ENCODE data around the gene PLEK2. TPM values are rescaled to one million over a fixed set of nuclear protein-coding genes. Genes with fewer than 3 reads are reported as not detected.

Gene PLEK2
- total RNA-seq, 2 experiments from 2014 or later = 0.44 TPM; not detected in 1

GRCh38 chr14:67389275-67389674, 22.7 kb downstream of the PLEK2 start:
- Mint-ChIP-seq H3K9me3 (ENCODE audit: low read depth) (no peaks in the 10 kb centered on the region), H3K27me3 (no peaks in the 10 kb centered on the region), H3K4me3 (no peak overlapping the region), H3K36me3 (peaks cover 24% of the 10 kb centered on the region), H3K27ac (no peak overlapping the region), H3K4me1 (peaks cover 3% of the 10 kb centered on the region)
- CTCF ChIA-PET = no interaction called here
- ATAC-seq (no peak), DNase-seq (no peak)

- Mint-ChIP-seq H3K9me3 (ENCODE audit: low read depth) (no peaks in the 10 kb centered on the region), H3K4me3 (no peak overlapping the region), H3K36me3 (peaks cover 34% of the 10 kb centered on the region), H3K27ac (no peak overlapping the region), H3K27me3 (no peaks in the 10 kb centered on the region), H3K4me1 (peaks cover 3% of the 10 kb centered on the region)
- CTCF ChIA-PET = no interaction called here
- DNase-seq (no peak), ATAC-seq (no peak)
Measured at GRCh38 chr14:67387195-67387594, 24.8 kb downstream of the PLEK2 start.

- CTCF ChIA-PET = interaction anchor here (1.4 kb wide), 1 partner anchor 42 kb away, joined by 3 read pairs; no protein-coding TSS in a partner anchor
- no peak for ATAC-seq
- Mint-ChIP-seq H3K27me3 (no peaks in the 10 kb centered on the region), H3K4me3 (no peak overlapping the region), H3K4me1 (no peaks in the 10 kb centered on the region), H3K36me3 (peaks cover 43% of the 10 kb centered on the region), H3K27ac (no peak overlapping the region), H3K9me3 (ENCODE audit: low read depth) (no peaks in the 10 kb centered on the region)
- DNase-seq = no peak
Measured at GRCh38 chr14:67385618-67386017, 26.3 kb downstream of the PLEK2 start.

GRCh38 chr14:67385120-67385519, 26.8 kb downstream of the PLEK2 start:
- Mint-ChIP-seq H3K4me3 (no peak overlapping the region), H3K9me3 (ENCODE audit: low read depth) (no peaks in the 10 kb centered on the region), H3K36me3 (peaks cover 45% of the 10 kb centered on the region), H3K27me3 (no peaks in the 10 kb centered on the region), H3K27ac (no peak overlapping the region), H3K4me1 (no peaks in the 10 kb centered on the region)
- no peak for ATAC-seq
- DNase-seq = no peak
- CTCF ChIA-PET = interaction anchor here (0.6 kb wide), 1 partner anchor 68 kb away, joined by 3 read pairs; no protein-coding TSS in a partner anchor

GRCh38 chr14:67377916-67378315, 34.0 kb downstream of the PLEK2 start:
- H3K4me3 Mint-ChIP-seq = no peak overlapping the region
- peaks cover 15% of the 10 kb centered on the region for H3K4me1 Mint-ChIP-seq
- H3K27ac Mint-ChIP-seq = no peak overlapping the region
- H3K27me3 Mint-ChIP-seq = no peaks in the 10 kb centered on the region
- CTCF ChIA-PET = interaction anchor here (0.7 kb wide), 1 partner anchor 42 kb away, joined by 3 read pairs; no protein-coding TSS in a partner anchor
- no peak for DNase-seq
- peaks cover 54% of the 10 kb centered on the region for H3K36me3 Mint-ChIP-seq
- no peaks in the 10 kb centered on the region for H3K9me3 Mint-ChIP-seq (ENCODE audit: low read depth)
- no peak for ATAC-seq

GRCh38 chr14:67373347-67373746, 38.6 kb downstream of the PLEK2 start:
- Mint-ChIP-seq H3K4me3 (no peak overlapping the region), H3K9me3 (ENCODE audit: low read depth) (no peaks in the 10 kb centered on the region), H3K4me1 (peaks cover 38% of the 10 kb centered on the region), H3K36me3 (peaks cover 50% of the 10 kb centered on the region), H3K27me3 (no peaks in the 10 kb centered on the region), H3K27ac (no peak overlapping the region)
- CTCF ChIA-PET = no interaction called here
- ATAC-seq (peak; percentile 61), DNase-seq (no peak)

GRCh38 chr14:67372833-67373232, 39.1 kb downstream of the PLEK2 start:
- H3K4me3 Mint-ChIP-seq = no peak overlapping the region
- H3K36me3 Mint-ChIP-seq = peaks cover 53% of the 10 kb centered on the region

GRCh38 chr14:67371247-67372148, 40.5 kb downstream of the PLEK2 start:
- no peak overlapping the region for H3K4me3 Mint-ChIP-seq
- DNase-seq = no peak
- no peak for ATAC-seq
- H3K36me3 Mint-ChIP-seq = peaks cover 52% of the 10 kb centered on the region
- H3K9me3 Mint-ChIP-seq (ENCODE audit: low read depth) = no peaks in the 10 kb centered on the region
- no peak overlapping the region for H3K27ac Mint-ChIP-seq
- no peaks in the 10 kb centered on the region for H3K27me3 Mint-ChIP-seq
- CTCF ChIA-PET = no interaction called here
- H3K4me1 Mint-ChIP-seq = peaks cover 45% of the 10 kb centered on the region

More at GRCh38 chr14:67372833-67373232, 39.1 kb downstream of the PLEK2 start:
- DNase-seq = no peak
- no peak for ATAC-seq
- Mint-ChIP-seq H3K4me1 (peaks cover 42% of the 10 kb centered on the region), H3K27me3 (no peaks in the 10 kb centered on the region), H3K9me3 (ENCODE audit: low read depth) (no peaks in the 10 kb centered on the region), H3K27ac (no peak overlapping the region)
- CTCF ChIA-PET = no interaction called here

- Mint-ChIP-seq H3K36me3 (peaks cover 51% of the 10 kb centered on the region), H3K4me3 (no peak overlapping the region), H3K27ac (no peak overlapping the region), H3K9me3 (ENCODE audit: low read depth) (no peaks in the 10 kb centered on the region), H3K4me1 (peaks cover 45% of the 10 kb centered on the region), H3K27me3 (no peaks in the 10 kb centered on the region)
- DNase-seq (no peak), ATAC-seq (no peak)
- CTCF ChIA-PET = no interaction called here
Measured at GRCh38 chr14:67370830-67371229, 41.1 kb downstream of the PLEK2 start.

GRCh38 chr14:67365476-67365875, 46.5 kb downstream of the PLEK2 start:
- Mint-ChIP-seq H3K4me1 (peaks cover 52% of the 10 kb centered on the region), H3K4me3 (no peak overlapping the region), H3K27ac (no peak overlapping the region), H3K27me3 (no peaks in the 10 kb centered on the region), H3K36me3 (peaks cover 56% of the 10 kb centered on the region), H3K9me3 (ENCODE audit: low read depth) (no peaks in the 10 kb centered on the region)
- DNase-seq (no peak), ATAC-seq (no peak)
- CTCF ChIA-PET = no interaction called here

GRCh38 chr14:67360470-67361206, 51.3 kb downstream of the PLEK2 start:
- ATAC-seq = peak; percentile 48
- CTCF ChIA-PET = interaction anchor here (0.9 to 2.0 kb wide), 12 partner anchors 8 to 240 kb away, joined by 3 to 12 read pairs (median 4); partner anchors contain the start of genes PALS1 and PIGH
- peaks cover 23% of the 10 kb centered on the region for H3K36me3 Mint-ChIP-seq
- H3K27me3 Mint-ChIP-seq = no peaks in the 10 kb centered on the region
- H3K27ac Mint-ChIP-seq = peak overlapping the region; percentile 93
- H3K4me3 Mint-ChIP-seq = peak overlapping the region; percentile 99
- no peak for DNase-seq
- H3K4me1 Mint-ChIP-seq = peaks cover 69% of the 10 kb centered on the region
- no peaks in the 10 kb centered on the region for H3K9me3 Mint-ChIP-seq (ENCODE audit: low read depth)

- DNase-seq (peak; percentile 100), ATAC-seq (peak; percentile 92)
- Mint-ChIP-seq H3K27me3 (no peaks in the 10 kb centered on the region), H3K4me1 (peaks cover 67% of the 10 kb centered on the region), H3K9me3 (ENCODE audit: low read depth) (no peaks in the 10 kb centered on the region), H3K4me3 (peak within 1 kb of the TSS; percentile 99), H3K36me3 (peaks cover 18% of the 10 kb centered on the region), H3K27ac (peak within 1 kb of the TSS; percentile 93)
- CTCF ChIA-PET = interaction anchor here (0.7 to 2.0 kb wide), 18 partner anchors 9 to 240 kb away, joined by 3 to 12 read pairs (median 4); partner anchors contain the start of genes PALS1 and PIGH
Measured at GRCh38 chr14:67359775-67360469, 52.0 kb downstream of the PLEK2 start, which contains the start of the genes ATP6V1D and EIF2S1. Gene ATP6V1D, minus strand, starts transcription at chr14:67359804. Its CDS starts 106 bp downstream, at chr14:67359698. Gene EIF2S1, plus strand, starts transcription at chr14:67360328. Its CDS starts 4,440 bp downstream, at chr14:67364768.
